D721Med (cell line): ENCODE measurements around the gene ASTN1.
A peak's percentile ranks its signal among the peaks of the same experiment; 100 is the strongest.

ENCODE experiments used
- DNase-seq: peaks from one replicate; pipeline ENCODE4 v3.0.0; 2011; ENCODE audit warnings: low spot score; ENCODE audit not compliant: insufficient read length
- FAIRE-seq: peaks from 2 replicates; lab custom pipeline; 2011; peaks lifted over from hg19 to GRCh38; lab: Jason Lieb, UNC
- CTCF ChIP-seq: IDR thresholded peaks from 2 replicates; pipeline ENCODE4 v1.5.1; 2012; ENCODE audit warnings: mild to moderate bottlenecking, control low read depth; ENCODE audit not compliant: insufficient read depth; ENCODE audit errors: missing control alignments

The ASTN1 gene

GRCh38 chr1:176939993-176940392 lies 224.5 kb downstream of the ASTN1 start:
- DNase-seq (no peak), FAIRE-seq (no peak)
- no peak for TF ChIP-seq CTCF

- no peak for DNase-seq
- TF ChIP-seq CTCF, result no peak
- no peak for FAIRE-seq
Measured at GRCh38 chr1:176938375-176938774, 226.1 kb downstream of the ASTN1 start.

- TF ChIP-seq CTCF, result no peak
- DNase-seq, result no peak
- FAIRE-seq, result no peak
Measured at GRCh38 chr1:176934370-176934769, 230.1 kb downstream of the ASTN1 start.

GRCh38 chr1:176932114-176933104 lies 232.1 kb downstream of the ASTN1 start:
- FAIRE-seq (no peak), DNase-seq (no peak)
- no peak for TF ChIP-seq CTCF

GRCh38 chr1:176931526-176931925 lies 233.0 kb downstream of the ASTN1 start:
- no peak for FAIRE-seq
- no peak for TF ChIP-seq CTCF
- no peak for DNase-seq

GRCh38 chr1:176926330-176927086 lies 238.0 kb downstream of the ASTN1 start:
- peak; percentile 58 for FAIRE-seq
- no peak for DNase-seq
- no peak for TF ChIP-seq CTCF
